K562 (cell line): Measurements from ENCODE around the gene RERE. TPM values are rescaled to one million over a fixed set of nuclear protein-coding genes. Genes with fewer than 3 reads are reported as not detected.
A peak's percentile ranks its signal among the peaks of the same experiment; 100 is the strongest.

Experiments
- ATAC-seq: fragments of 200-7000 bp; cut with Tn5 transposase; 3 replicates; pipeline ENCODE4 v1.9.1; 2020; ENCODE audit warnings: moderate library complexity
- BruUV-seq: library from RNA; stranded (reverse); fragments of 400-500 nt; replicated peaks from 2 replicates; lab custom pipeline; 2021; lab: Mats Ljungman, UMichigan
- CTCF ChIA-PET: fragments of 300-600 bp; formaldehyde crosslinking; extraction: SDS; loops from one replicate; lab custom pipeline; 2021; ENCODE audit warnings: low intra/inter-chr PET ratio; lab: Yijun Ruan, JAX
- POLR2A ChIA-PET: fragments of 300-600, 350-650 bp; sonication (Branson Sonifier 250); formaldehyde crosslinking; extraction: SDS; loops from one replicate; lab custom pipeline; 2021; ENCODE audit warnings: antibody characterized with exemption, inconsistent platforms; lab: Yijun Ruan, JAX
- DNase-seq, 4 experiments: peaks; one replicate each; pipeline versions ENCODE4 v3.0.0 to v3.0.0-alpha.2; 2011 to 2018; ENCODE audit warnings: low spot score in 3 of 4, mixed read lengths in 3 of 4; ENCODE audit errors: extremely low read depth in 1 of 4
- FAIRE-seq: peaks from 2 replicates; lab custom pipeline; 2011; peaks lifted over from hg19 to GRCh38; lab: Jason Lieb, UNC
- H2AFZ ChIP-seq: 2 replicates; pipeline ENCODE4 v1.6.0; 2011; ENCODE audit warnings: low read depth, low read length, control low read depth, inconsistent platforms
- H3K27ac ChIP-seq: fragments of 200-600 bp; 3 replicates; pipeline ENCODE4 v1.8.0; 2011; ENCODE audit warnings: low read depth, mild to moderate bottlenecking, control low read depth, inconsistent platforms, low read length, moderate library complexity, mixed read lengths; ENCODE audit errors: extremely low read depth
- H3K27me3 ChIP-seq, 2 experiments: fragments of 300-600 bp in 1 of 2; 2 replicates in 1 of 2; 3 replicates in 1 of 2; pipeline versions ENCODE4 v1.6.0 to v1.8.0; 2011; ENCODE audit warnings: inconsistent platforms in 2 of 2, low read length in 2 of 2, mild to moderate bottlenecking in 1 of 2, mixed read lengths in 1 of 2, moderate library complexity in 1 of 2; ENCODE audit not compliant: control insufficient read depth in 2 of 2, insufficient read depth in 2 of 2
- H3K36me3 ChIP-seq: fragments of 300-600 bp; 3 replicates; pipeline ENCODE4 v1.8.0; 2011; ENCODE audit warnings: mild to moderate bottlenecking, low read length, inconsistent platforms; ENCODE audit not compliant: control insufficient read depth, insufficient read depth
- H3K4me1 ChIP-seq, 2 experiments: fragments of 200-600 bp in 1 of 2; replicated peaks in 1 of 2; 2 replicates in 1 of 2; 3 replicates in 1 of 2; pipeline versions ENCODE4 v1.5.1 to v1.8.0; 2011; ENCODE audit warnings: inconsistent platforms in 2 of 2, low read length in 2 of 2, mild to moderate bottlenecking in 1 of 2, mixed read lengths in 1 of 2, moderate library complexity in 1 of 2; ENCODE audit not compliant: control insufficient read depth in 2 of 2, insufficient read depth in 2 of 2
- H3K4me2 ChIP-seq: 2 replicates; pipeline ENCODE4 v1.6.1; 2011; ENCODE audit warnings: low read length, control low read depth, inconsistent platforms, mixed read lengths; ENCODE audit not compliant: insufficient read depth
- H3K4me3 ChIP-seq: fragments of 200-600 bp; sonication (generic), shearing (Covaris generic); 2 replicates; pipeline ENCODE4 v1.5.1; 2016; ENCODE audit warnings: control low read depth, inconsistent platforms
- H3K79me2 ChIP-seq: fragments of 200-600 bp; 3 replicates; pipeline ENCODE4 v1.8.0; 2011; ENCODE audit warnings: low read length, inconsistent platforms; ENCODE audit not compliant: control insufficient read depth, insufficient read depth
- H3K9ac ChIP-seq, 2 experiments: 2 replicates each; pipeline versions ENCODE4 v1.6.0 to v1.6.1; 2011; ENCODE audit warnings: low read depth in 2 of 2, low read length in 2 of 2, control low read depth in 1 of 2, inconsistent platforms in 1 of 2, mild to moderate bottlenecking in 1 of 2, mixed read lengths in 1 of 2; ENCODE audit not compliant: insufficient read depth in 1 of 2
- H3K9me1 ChIP-seq: one replicate; pipeline ENCODE4 v1.6.0; 2011; ENCODE audit warnings: inconsistent platforms, mild to moderate bottlenecking, low read length, moderate library complexity; ENCODE audit not compliant: control insufficient read depth, insufficient read depth
- H3K9me3 ChIP-seq: replicated peaks from 2 replicates; pipeline ENCODE4 v1.5.1; 2011; ENCODE audit warnings: low read depth, low read length, inconsistent platforms; ENCODE audit not compliant: control insufficient read depth, insufficient read depth
- H4K20me1 ChIP-seq: replicated peaks from 2 replicates; pipeline ENCODE4 v1.6.1; 2011; ENCODE audit warnings: low read length, inconsistent platforms, mixed read lengths; ENCODE audit not compliant: control insufficient read depth, insufficient read depth
- BRCA1 ChIP-seq, 2 experiments: fragments of 450-650 bp in 1 of 2; sonication (generic) in 1 of 2; formaldehyde crosslinking in 1 of 2; IDR thresholded peaks; 2 replicates each; pipeline versions ENCODE4 v1.5.0 to v1.6.1; 2017 to 2020; ENCODE audit warnings: mild to moderate bottlenecking in 1 of 2, missing genetic modification reagents in 1 of 2
- DDX20 ChIP-seq: fragments of 450-650 bp; IDR thresholded peaks from 2 replicates; pipeline ENCODE4 v1.6.1; 2016; ENCODE audit warnings: missing genetic modification characterization, low read depth, mild to moderate bottlenecking, missing compliant biosample characterization, moderate library complexity
- HDAC1 ChIP-seq, 2 experiments: fragments of 450-650 bp; IDR thresholded peaks; 2 replicates each; pipeline ENCODE4 v1.6.1; 2016 to 2017; ENCODE audit warnings: inconsistent platforms in 1 of 2, mild to moderate bottlenecking in 1 of 2, moderate library complexity in 1 of 2
- NR4A1 ChIP-seq, 2 experiments: fragments of 250-450 bp in 1 of 2; fragments of 450-650 bp in 1 of 2; sonication (Bioruptor Pico) in 1 of 2; IDR thresholded peaks; 2 replicates each; pipeline versions ENCODE4 v1.4.0 to v1.6.1; 2016 to 2020; ENCODE audit warnings: mild to moderate bottlenecking in 2 of 2, missing compliant biosample characterization in 1 of 2, missing genetic modification characterization in 1 of 2, moderate library complexity in 1 of 2
- PTBP1 ChIP-seq: fragments of 200-400 bp; formaldehyde crosslinking; IDR thresholded peaks from 2 replicates; pipeline ENCODE4 v1.6.1; 2017; ENCODE audit warnings: low read depth, low read length
- STAG1 ChIP-seq: sonication (generic); formaldehyde crosslinking; IDR thresholded peaks from 2 replicates; pipeline ENCODE4 v1.5.0; 2020; ENCODE audit warnings: missing genetic modification reagents, borderline replicate concordance
- ZNF699 ChIP-seq: fragments of 250-450 bp; sonication (Bioruptor Pico); IDR thresholded peaks from 2 replicates; pipeline ENCODE4 v1.8.0; 2021; ENCODE audit warnings: mild to moderate bottlenecking, moderate library complexity; ENCODE audit not compliant: insufficient replicate concordance
- WGBS: fragments of 100-300 bp; shearing (Covaris generic); methylation state at CpG from one replicate; pipeline ENCODE4 v1.1.6; 2016; ENCODE audit warnings: low coverage, mixed read lengths; ENCODE audit not compliant: insufficient coverage; ENCODE audit errors: missing lambda C conversion rate; 5-methylcytosine and 5-hydroxymethylcytosine counted together
- in situ Hi-C: fragments of 300-500 bp; cut with MboI; formaldehyde crosslinking; loops from 4 replicates; pipeline ENCODE4 v1.15.0; 2018; ENCODE audit warnings: inconsistent platforms, mixed read lengths
- intact Hi-C: fragments of 100-400 bp; cut with micrococcal nuclease; formaldehyde crosslinking; loops from 2 replicates; pipeline ENCODE4 v1.14.2; 2022
- polyA plus RNA-seq, 8 experiments: library from polyadenylated mRNA; depleted of rRNA in 4 of 8; stranded (reverse) in 5 of 8; unstranded in 3 of 8; fragments of >200 nt; fragmentation: Nextera tagmentation in 2 of 8; fragmentation: Illumina TruSeq in 1 of 8; extraction: Ambion mirVana in 2 of 8; extraction: Trizol in 1 of 8; gene quantifications; 2 replicates each; pipeline versions ENCODE4 v1.2.1 to v1.2.3, GENCODE V29; 2011 to 2014; ENCODE audit warnings: inconsistent platforms in 1 of 8, missing spikeins in 1 of 8
- total RNA-seq, 7 experiments: library from RNA; depleted of rRNA in 6 of 7; stranded (reverse); fragments of >200 nt in 6 of 7; fragmentation: Illumina TruSeq in 2 of 7; extraction: Trizol in 2 of 7; gene quantifications; 2 replicates each; pipeline versions ENCODE4 v1.2.1 to v1.2.3, GENCODE V29; 2011 to 2021; ENCODE audit warnings: low replicate concordance in 1 of 7
- TF ChIP-seq, protein P1 (sequence below): fragments of 450-650 bp; IDR thresholded peaks from 2 replicates; pipeline ENCODE4 v1.6.1; 2016; ENCODE audit warnings: low read depth
- TF ChIP-seq, protein P2 (sequence below): sonication (generic); formaldehyde crosslinking; IDR thresholded peaks from 2 replicates; pipeline ENCODE4 v1.8.0; 2022; ENCODE audit warnings: missing genetic modification reagents, mild to moderate bottlenecking, borderline replicate concordance

Gene RERE
- total and polyA plus RNA-seq, 9 of the 15 experiments (the other 6 are each of a cell fraction or from before 2014, with no cell fraction given) = 3.0 to 51.5 (median 13.4) TPM

DNA sequence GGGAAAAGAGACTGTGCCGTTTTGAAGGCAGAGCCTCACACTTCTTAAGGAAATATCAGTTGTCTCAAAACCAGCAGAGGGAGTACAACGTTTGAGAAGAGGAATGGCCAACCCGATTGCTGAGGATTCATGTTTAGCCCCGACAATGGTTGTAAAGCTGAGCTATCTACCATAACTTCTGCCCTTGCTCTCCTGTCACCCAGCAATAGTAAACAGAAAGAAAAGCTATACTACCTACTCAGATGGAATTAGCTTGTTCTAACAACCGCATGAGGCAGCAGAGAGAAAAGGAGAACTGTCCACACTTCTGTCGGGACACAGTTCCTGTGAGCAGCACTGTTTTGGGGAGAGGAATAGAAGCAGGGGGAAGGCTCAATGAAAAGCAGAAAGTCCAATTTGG is 408.3 kb downstream of the RERE start:
- no peak overlapping the region for H3K9ac ChIP-seq
- BruUV-seq = no TSS peak
- intact Hi-C loops (loop anchor here (1.0 kb wide), 1 partner anchor 30 kb away; no protein-coding TSS in a partner anchor), in situ Hi-C loops (no loop called here)
- peaks cover 18% of the 10 kb centered on the region; the same call in 2 of the 3 replicates for H3K36me3 ChIP-seq
- peak overlapping the region; percentile 22; the same call in 1 of the 2 replicates for H3K4me2 ChIP-seq
- peaks cover 3% of the 10 kb centered on the region for H3K9me1 ChIP-seq
- H2AFZ ChIP-seq = peak overlapping the region; percentile 6; the same call in 1 of the 2 replicates
- no peaks in the 10 kb centered on the region for H3K9me3 ChIP-seq
- CTCF ChIA-PET = interaction anchor here (0.7 to 1.7 kb wide), 2 partner anchors 162 to 263 kb away, joined by 3 to 4 read pairs; no protein-coding TSS in a partner anchor
- POLR2A ChIA-PET = interaction anchor here (0.6 to 2.1 kb wide), 7 partner anchors 8 to 1107 kb away, joined by 3 to 13 read pairs (median 4); no protein-coding TSS in a partner anchor
- FAIRE-seq = peak; percentile 80
- 9% methylated on average over 6 of the region's 6 CpGs for WGBS
- peak overlapping the region; percentile 30; the same call in 2 of the 3 replicates for H3K27ac ChIP-seq
- H3K4me3 ChIP-seq = no peak overlapping the region
- H3K4me1 ChIP-seq = peaks cover 3 to 21% of the 10 kb centered on the region in 2 experiments; a peak in 4 of 5 replicates
- DNase-seq = peak in 3 of 4 experiments; percentile 40 to 68 (median 53)
- peaks cover 14% of the 10 kb centered on the region; the same call in 1 of the 2 replicates for H4K20me1 ChIP-seq
- H3K79me2 ChIP-seq = peaks cover 16% of the 10 kb centered on the region; the same call in 1 of the 3 replicates
- ATAC-seq = peak; percentile 95
- H3K27me3 ChIP-seq = no peaks in the 10 kb centered on the region
- no peak for TF ChIP-seq DDX20 (tag)
- no peak for TF ChIP-seq PTBP1
- TF ChIP-seq NR4A1 (CRISPR knock-in tag; IDR thresholded peaks at IDR 0.05) = no peak
- no peak for TF ChIP-seq NR4A1 (tag; IDR thresholded peaks at IDR 0.05)
- no peak for TF ChIP-seq BRCA1 (IDR thresholded peaks at IDR 0.05)
- TF ChIP-seq BRCA1 (CRISPR knock-in tag; IDR thresholded peaks at IDR 0.05) = no peak
- TF ChIP-seq STAG1 (CRISPR knock-in tag) = no peak
- TF ChIP-seq, protein P1, sequence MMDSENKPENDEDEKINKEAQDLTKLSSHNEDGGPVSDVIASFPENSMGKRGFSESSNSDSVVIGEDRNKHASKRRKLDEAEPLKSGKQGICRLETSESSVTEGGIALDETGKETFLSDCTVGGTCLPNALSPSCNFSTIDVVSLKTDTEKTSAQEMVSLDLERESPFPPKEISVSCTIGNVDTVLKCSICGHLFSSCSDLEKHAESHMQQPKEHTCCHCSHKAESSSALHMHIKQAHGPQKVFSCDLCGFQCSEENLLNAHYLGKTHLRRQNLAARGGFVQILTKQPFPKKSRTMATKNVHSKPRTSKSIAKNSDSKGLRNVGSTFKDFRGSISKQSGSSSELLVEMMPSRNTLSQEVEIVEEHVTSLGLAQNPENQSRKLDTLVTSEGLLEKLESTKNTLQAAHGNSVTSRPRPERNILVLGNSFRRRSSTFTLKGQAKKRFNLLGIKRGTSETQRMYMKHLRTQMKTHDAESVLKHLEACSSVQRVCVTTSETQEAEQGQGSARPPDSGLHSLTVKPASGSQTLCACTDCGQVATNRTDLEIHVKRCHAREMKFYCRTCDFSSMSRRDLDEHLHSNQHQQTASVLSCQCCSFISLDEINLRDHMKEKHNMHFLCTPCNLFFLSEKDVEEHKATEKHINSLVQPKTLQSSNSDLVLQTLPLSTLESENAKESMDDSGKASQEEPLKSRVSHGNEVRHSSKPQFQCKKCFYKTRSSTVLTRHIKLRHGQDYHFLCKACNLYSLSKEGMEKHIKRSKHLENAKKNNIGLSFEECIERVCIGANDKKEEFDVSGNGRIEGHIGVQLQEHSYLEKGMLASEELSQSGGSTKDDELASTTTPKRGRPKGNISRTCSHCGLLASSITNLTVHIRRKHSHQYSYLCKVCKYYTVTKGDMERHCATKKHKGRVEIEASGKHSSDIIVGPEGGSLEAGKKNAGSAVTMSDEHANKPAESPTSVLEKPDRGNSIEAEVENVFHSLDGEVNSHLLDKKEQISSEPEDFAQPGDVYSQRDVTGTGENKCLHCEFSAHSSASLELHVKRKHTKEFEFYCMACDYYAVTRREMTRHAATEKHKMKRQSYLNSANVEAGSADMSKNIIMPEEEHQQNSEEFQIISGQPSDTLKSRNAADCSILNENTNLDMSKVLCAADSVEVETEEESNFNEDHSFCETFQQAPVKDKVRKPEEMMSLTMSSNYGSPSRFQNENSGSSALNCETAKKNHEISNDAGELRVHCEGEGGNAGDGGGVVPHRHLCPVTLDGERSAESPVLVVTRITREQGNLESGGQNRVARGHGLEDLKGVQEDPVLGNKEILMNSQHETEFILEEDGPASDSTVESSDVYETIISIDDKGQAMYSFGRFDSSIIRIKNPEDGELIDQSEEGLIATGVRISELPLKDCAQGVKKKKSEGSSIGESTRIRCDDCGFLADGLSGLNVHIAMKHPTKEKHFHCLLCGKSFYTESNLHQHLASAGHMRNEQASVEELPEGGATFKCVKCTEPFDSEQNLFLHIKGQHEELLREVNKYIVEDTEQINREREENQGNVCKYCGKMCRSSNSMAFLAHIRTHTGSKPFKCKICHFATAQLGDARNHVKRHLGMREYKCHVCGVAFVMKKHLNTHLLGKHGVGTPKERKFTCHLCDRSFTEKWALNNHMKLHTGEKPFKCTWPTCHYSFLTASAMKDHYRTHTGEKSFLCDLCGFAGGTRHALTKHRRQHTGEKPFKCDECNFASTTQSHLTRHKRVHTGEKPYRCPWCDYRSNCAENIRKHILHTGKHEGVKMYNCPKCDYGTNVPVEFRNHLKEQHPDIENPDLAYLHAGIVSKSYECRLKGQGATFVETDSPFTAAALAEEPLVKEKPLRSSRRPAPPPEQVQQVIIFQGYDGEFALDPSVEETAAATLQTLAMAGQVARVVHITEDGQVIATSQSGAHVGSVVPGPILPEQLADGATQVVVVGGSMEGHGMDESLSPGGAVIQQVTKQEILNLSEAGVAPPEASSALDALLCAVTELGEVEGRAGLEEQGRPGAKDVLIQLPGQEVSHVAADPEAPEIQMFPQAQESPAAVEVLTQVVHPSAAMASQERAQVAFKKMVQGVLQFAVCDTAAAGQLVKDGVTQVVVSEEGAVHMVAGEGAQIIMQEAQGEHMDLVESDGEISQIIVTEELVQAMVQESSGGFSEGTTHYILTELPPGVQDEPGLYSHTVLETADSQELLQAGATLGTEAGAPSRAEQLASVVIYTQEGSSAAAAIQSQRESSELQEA = no peak
- TF ChIP-seq, protein P2, sequence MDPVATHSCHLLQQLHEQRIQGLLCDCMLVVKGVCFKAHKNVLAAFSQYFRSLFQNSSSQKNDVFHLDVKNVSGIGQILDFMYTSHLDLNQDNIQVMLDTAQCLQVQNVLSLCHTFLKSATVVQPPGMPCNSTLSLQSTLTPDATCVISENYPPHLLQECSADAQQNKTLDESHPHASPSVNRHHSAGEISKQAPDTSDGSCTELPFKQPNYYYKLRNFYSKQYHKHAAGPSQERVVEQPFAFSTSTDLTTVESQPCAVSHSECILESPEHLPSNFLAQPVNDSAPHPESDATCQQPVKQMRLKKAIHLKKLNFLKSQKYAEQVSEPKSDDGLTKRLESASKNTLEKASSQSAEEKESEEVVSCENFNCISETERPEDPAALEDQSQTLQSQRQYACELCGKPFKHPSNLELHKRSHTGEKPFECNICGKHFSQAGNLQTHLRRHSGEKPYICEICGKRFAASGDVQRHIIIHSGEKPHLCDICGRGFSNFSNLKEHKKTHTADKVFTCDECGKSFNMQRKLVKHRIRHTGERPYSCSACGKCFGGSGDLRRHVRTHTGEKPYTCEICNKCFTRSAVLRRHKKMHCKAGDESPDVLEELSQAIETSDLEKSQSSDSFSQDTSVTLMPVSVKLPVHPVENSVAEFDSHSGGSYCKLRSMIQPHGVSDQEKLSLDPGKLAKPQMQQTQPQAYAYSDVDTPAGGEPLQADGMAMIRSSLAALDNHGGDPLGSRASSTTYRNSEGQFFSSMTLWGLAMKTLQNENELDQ = no peak
- peak in 1 of 2 experiments; percentile 32; a peak in 2 of 4 replicates for TF ChIP-seq HDAC1 (IDR thresholded peaks at IDR 0.05)
- no peak for TF ChIP-seq ZNF699
